ENCODE measurements around the gene FLNA. TPM values are rescaled to one million over a fixed set of nuclear protein-coding genes. Genes with fewer than 3 reads are reported as not detected.

Gene FLNA
- total and polyA plus RNA-seq, 2 of the 13 experiments (the other 11 are each of a cell fraction or from before 2014, with no cell fraction given): 83.4 to 174 TPM

GRCh38 chrX:154401045-154401799, 26.8 kb upstream of the FLNA start (continued):
- TF ChIP-seq ZNF687 (CRISPR knock-in tag; IDR thresholded peaks at IDR 0.05) (peak; percentile 67), SP2 (CRISPR knock-in tag; IDR thresholded peaks at IDR 0.05) (0 out of 2 replicates have a peak, but pooled peaks have one; percentile 20), ZNF335 (CRISPR knock-in tag; IDR thresholded peaks at IDR 0.05) (no peak), RXRB (CRISPR knock-in tag; IDR thresholded peaks at IDR 0.05; ENCODE audit: borderline replicate concordance) (peak; percentile 18; the same call in 1 of the 2 replicates), ZNF468 (CRISPR knock-in tag; IDR thresholded peaks at IDR 0.05) (no peak), TIGD3 (CRISPR knock-in tag; IDR thresholded peaks at IDR 0.05; ENCODE audit: borderline replicate concordance) (no peak), MXI1 (IDR thresholded peaks at IDR 0.05; ENCODE audit: borderline replicate concordance, low read depth, low read length) (peak; percentile 29; the same call in 1 of the 3 replicates), RORA (CRISPR knock-in tag; IDR thresholded peaks at IDR 0.05) (no peak), ZNF761 (CRISPR knock-in tag; conservative IDR thresholded peaks at IDR 0.05) (no peak), POLR2G (IDR thresholded peaks at IDR 0.05; ENCODE audit: low read depth, low read length) (peak; percentile 91), PHF5A (CRISPR knock-in tag; IDR thresholded peaks at IDR 0.05; ENCODE audit: low read depth, unreplicated experiment) (peak; percentile 70), IKZF1 (IDR thresholded peaks at IDR 0.05) (no peak), CEBPG (CRISPR knock-in tag; IDR thresholded peaks at IDR 0.05) (no peak), ZBTB42 (CRISPR knock-in tag; IDR thresholded peaks at IDR 0.05) (no peak), POLR2AphosphoS2 (IDR thresholded peaks at IDR 0.05; ENCODE audit: low read depth, low read length) (peak; percentile 96), HMGXB4 (CRISPR knock-in tag; IDR thresholded peaks at IDR 0.05; ENCODE audit: borderline replicate concordance in 1 of 2, low read depth in 1 of 2) (0 out of 4 replicates have a peak, but pooled peaks of 1 of the 2 experiments have one; percentile 17), BRD4 (CRISPR knock-in tag; IDR thresholded peaks at IDR 0.05) (no peak), ERF (CRISPR knock-in tag; IDR thresholded peaks at IDR 0.05) (peak; percentile 37; the same call in 1 of the 2 replicates), MZF1 (CRISPR knock-in tag; IDR thresholded peaks at IDR 0.05; ENCODE audit: borderline replicate concordance) (no peak), ZNF30 (CRISPR knock-in tag; IDR thresholded peaks at IDR 0.05) (no peak)

All from HepG2 (cell line).